ENCODE data around the gene ORC4. TPM values are rescaled to one million over a fixed set of nuclear protein-coding genes. Genes with fewer than 3 reads are reported as not detected.
"Not testable (repeated sequence)": the region's sequence is repeated elsewhere in the genome, so short reads cannot be mapped to it uniquely, and the experiment has no call there.

Gene ORC4
- total RNA-seq, 1 experiment from 2014 or later: 33.9 TPM

- in situ Hi-C loops (cut with HindIII; ENCODE audit: low sequenced_read_pairs): no loop called here
- no peak for DNase-seq (ENCODE audit: low spot score)
These were observed 723 bp upstream of the ORC4 start, which contains the start of gene MBD5 for GRCh38 chr2:148021059-148021861. TSS of gene MBD5 (plus strand) at chr2:148021091.

- no peak for DNase-seq (ENCODE audit: low spot score)
- in situ Hi-C loops (cut with HindIII; ENCODE audit: low sequenced_read_pairs): no loop called here
These were observed 5.9 kb downstream of the ORC4 start for GRCh38 chr2:148014616-148015015.

GRCh38 chr2:148013876-148014275 is 6.7 kb downstream of the ORC4 start:
- in situ Hi-C loops (cut with HindIII; ENCODE audit: low sequenced_read_pairs): no loop called here
- no peak for DNase-seq (ENCODE audit: low spot score)

- DNase-seq (ENCODE audit: low spot score); in situ Hi-C loops (cut with HindIII; ENCODE audit: low sequenced_read_pairs): not testable (repeated sequence)
These were observed 12.1 kb downstream of the ORC4 start for GRCh38 chr2:148008411-148008810.

GRCh38 chr2:148007219-148007900 is 13.2 kb downstream of the ORC4 start:
- in situ Hi-C loops (cut with HindIII; ENCODE audit: low sequenced_read_pairs): no loop called here
- DNase-seq (ENCODE audit: low spot score): no peak

- in situ Hi-C loops (cut with HindIII; ENCODE audit: low sequenced_read_pairs): no loop called here
- no peak for DNase-seq (ENCODE audit: low spot score)
These were observed 14.1 kb downstream of the ORC4 start for GRCh38 chr2:148006249-148007007.

- in situ Hi-C loops (cut with HindIII; ENCODE audit: low sequenced_read_pairs); DNase-seq (ENCODE audit: low spot score): not testable (repeated sequence)
These were observed 18.1 kb downstream of the ORC4 start for GRCh38 chr2:148002420-148002819.

- in situ Hi-C loops (cut with HindIII; ENCODE audit: low sequenced_read_pairs): no loop called here
- DNase-seq (ENCODE audit: low spot score): no peak
These were observed 20.4 kb downstream of the ORC4 start for GRCh38 chr2:148000095-148000494.

GRCh38 chr2:147999126-147999525 is 21.4 kb downstream of the ORC4 start:
- in situ Hi-C loops (cut with HindIII; ENCODE audit: low sequenced_read_pairs): no loop called here
- no peak for DNase-seq (ENCODE audit: low spot score)

- DNase-seq (ENCODE audit: low spot score): no peak
- in situ Hi-C loops (cut with HindIII; ENCODE audit: low sequenced_read_pairs): no loop called here
These were observed 22.3 kb downstream of the ORC4 start for GRCh38 chr2:147998203-147998602.

- DNase-seq (ENCODE audit: low spot score): no peak
- in situ Hi-C loops (cut with HindIII; ENCODE audit: low sequenced_read_pairs): no loop called here
These were observed 23.7 kb downstream of the ORC4 start for GRCh38 chr2:147996828-147997227.

GRCh38 chr2:147994965-147995364 is 25.6 kb downstream of the ORC4 start:
- DNase-seq (ENCODE audit: low spot score); in situ Hi-C loops (cut with HindIII; ENCODE audit: low sequenced_read_pairs): not testable (repeated sequence)

GRCh38 chr2:147989809-147990403 is 30.6 kb downstream of the ORC4 start:
- DNase-seq (ENCODE audit: low spot score): peak; percentile 47

GRCh38 chr2:147989102-147989501 is 31.4 kb downstream of the ORC4 start:
- in situ Hi-C loops (cut with HindIII; ENCODE audit: low sequenced_read_pairs): no loop called here
- no peak for DNase-seq (ENCODE audit: low spot score)

More at GRCh38 chr2:147989809-147990403, 30.6 kb downstream of the ORC4 start:
- in situ Hi-C loops (cut with HindIII; ENCODE audit: low sequenced_read_pairs): no loop called here

- no peak for DNase-seq (ENCODE audit: low spot score)
- in situ Hi-C loops (cut with HindIII; ENCODE audit: low sequenced_read_pairs): no loop called here
These were observed 39.5 kb downstream of the ORC4 start for GRCh38 chr2:147980940-147981528.

- DNase-seq (ENCODE audit: low spot score): no peak
- in situ Hi-C loops (cut with HindIII; ENCODE audit: low sequenced_read_pairs): no loop called here
These were observed 42.9 kb downstream of the ORC4 start for GRCh38 chr2:147977679-147978078.

GRCh38 chr2:147976102-147976501 is 44.4 kb downstream of the ORC4 start:
- in situ Hi-C loops (cut with HindIII; ENCODE audit: low sequenced_read_pairs): no loop called here
- no peak for DNase-seq (ENCODE audit: low spot score)

GRCh38 chr2:147968571-147968970 is 52.0 kb downstream of the ORC4 start:
- DNase-seq (ENCODE audit: low spot score): no peak
- in situ Hi-C loops (cut with HindIII; ENCODE audit: low sequenced_read_pairs): no loop called here

- DNase-seq (ENCODE audit: low spot score): no peak
- in situ Hi-C loops (cut with HindIII; ENCODE audit: low sequenced_read_pairs): no loop called here
These were observed 68.4 kb downstream of the ORC4 start for GRCh38 chr2:147952118-147952517.

Data from G401 (cell line).